GM18867 (cell line): ENCODE results near the gene GGNBP2.

Experiments used
- ATAC-seq: cut with Tn5 transposase; IDR thresholded peaks from one replicate; pipeline ENCODE4 v1.9.1; 2021; ENCODE audit warnings: mild to moderate bottlenecking, moderate library complexity; ENCODE audit not compliant: unreplicated experiment

GGNBP2 gene

GRCh38 chr17:36512641-36513040 is 32.1 kb upstream of the GGNBP2 start:
- no peak for ATAC-seq

- no peak for ATAC-seq
Measured at GRCh38 chr17:36514856-36515255, 29.9 kb upstream of the GGNBP2 start.

- ATAC-seq = no peak
Measured at GRCh38 chr17:36515837-36516236, 28.9 kb upstream of the GGNBP2 start.

GRCh38 chr17:36523113-36523512 is 21.6 kb upstream of the GGNBP2 start:
- no peak for ATAC-seq

GRCh38 chr17:36524428-36524876 is 20.3 kb upstream of the GGNBP2 start:
- no peak for ATAC-seq

- no peak for ATAC-seq
Measured at GRCh38 chr17:36525113-36525512, 19.6 kb upstream of the GGNBP2 start.

GRCh38 chr17:36525888-36526287 is 18.8 kb upstream of the GGNBP2 start:
- ATAC-seq = no peak

GRCh38 chr17:36527621-36528250 is 17.0 kb upstream of the GGNBP2 start:
- no peak for ATAC-seq

GRCh38 chr17:36529121-36529520 is 15.6 kb upstream of the GGNBP2 start:
- ATAC-seq = no peak

- no peak for ATAC-seq
Measured at GRCh38 chr17:36532435-36532975, 12.2 kb upstream of the GGNBP2 start.

GRCh38 chr17:36533935-36534839 is 10.5 kb upstream of the GGNBP2 start:
- ATAC-seq = peak; percentile 23

- peak; percentile 77 for ATAC-seq
Measured at GRCh38 chr17:36534840-36535668, 9.7 kb upstream of the GGNBP2 start, which contains the start of the genes MYO19 and PIGW. Gene MYO19, minus strand, starts transcription at chr17:36534868. Its CDS starts 2,330 bp downstream, at chr17:36532538. Gene PIGW, plus strand, starts transcription at chr17:36534987. Its CDS starts 2,115 bp downstream, at chr17:36537102.

GRCh38 chr17:36535669-36536081 is 9.0 kb upstream of the GGNBP2 start:
- peak; percentile 16 for ATAC-seq

GRCh38 chr17:36540696-36541095 is 4.0 kb upstream of the GGNBP2 start:
- no peak for ATAC-seq

GRCh38 chr17:36542755-36543154 is 2.0 kb upstream of the GGNBP2 start:
- ATAC-seq = no peak

- peak; percentile 6 for ATAC-seq
Measured at GRCh38 chr17:36544044-36544306, 744 bp upstream of the GGNBP2 start.

GRCh38 chr17:36545077-36545464 is 352 bp downstream of the GGNBP2 start:
- peak; percentile 43 for ATAC-seq

GRCh38 chr17:36545465-36546417 is 1.0 kb downstream of the GGNBP2 start:
- peak; percentile 60 for ATAC-seq

GRCh38 chr17:36546418-36547093 is 1.8 kb downstream of the GGNBP2 start:
- no peak for ATAC-seq
